HG02840 (cell line): ENCODE measurements around the gene SEL1L.
A peak's percentile ranks its signal among the peaks of the same experiment; 100 is the strongest.
"Not testable (repeated sequence)": the region's sequence is repeated elsewhere in the genome, so short reads cannot be mapped to it uniquely, and the experiment has no call there.

Source experiments
- ATAC-seq: cut with Tn5 transposase; IDR thresholded peaks from one replicate; pipeline ENCODE4 v1.9.1; 2021; ENCODE audit warnings: mild to moderate bottlenecking, moderate library complexity, moderate number of reproducible peaks; ENCODE audit not compliant: unreplicated experiment, low FRiP score

SEL1L gene

GRCh38 chr14:81478446-81478845 is 55.2 kb downstream of the SEL1L start:
- no peak for ATAC-seq

GRCh38 chr14:81476816-81477215 is 56.8 kb downstream of the SEL1L start:
- no peak for ATAC-seq

DNA sequence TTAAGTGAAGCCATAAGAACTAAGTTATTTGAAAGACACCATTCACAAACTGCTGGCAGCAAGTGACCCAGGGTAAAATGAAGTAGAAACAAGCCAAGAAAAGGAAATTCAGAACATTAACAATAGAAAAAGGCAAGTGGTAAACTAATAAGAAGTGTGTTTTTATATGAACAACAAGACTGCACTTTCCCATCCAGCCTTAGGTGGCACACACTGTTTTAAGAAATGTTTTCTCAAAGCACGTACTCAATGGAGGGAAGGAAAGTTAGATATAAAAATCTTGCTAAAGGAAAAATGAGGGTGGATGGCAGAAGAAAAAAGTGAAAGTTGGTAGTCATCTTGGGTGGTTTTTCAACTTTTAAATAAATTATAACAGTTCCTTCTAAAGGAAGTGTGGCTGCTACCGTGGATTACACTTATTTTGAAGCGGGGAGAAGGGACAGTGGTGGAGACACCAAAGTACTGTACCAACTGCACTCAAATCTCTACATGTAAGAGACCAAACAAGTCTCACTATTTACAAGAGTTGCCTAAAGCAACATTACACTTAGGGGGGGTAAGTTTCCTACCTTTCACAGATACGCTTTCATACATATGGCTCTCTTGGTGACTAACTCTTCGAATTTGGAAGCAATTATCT is 58.8 kb downstream of the SEL1L start:
- ATAC-seq, result no peak

GRCh38 chr14:81474148-81474492 is 59.5 kb downstream of the SEL1L start:
- peak; percentile 59 for ATAC-seq

DNA sequence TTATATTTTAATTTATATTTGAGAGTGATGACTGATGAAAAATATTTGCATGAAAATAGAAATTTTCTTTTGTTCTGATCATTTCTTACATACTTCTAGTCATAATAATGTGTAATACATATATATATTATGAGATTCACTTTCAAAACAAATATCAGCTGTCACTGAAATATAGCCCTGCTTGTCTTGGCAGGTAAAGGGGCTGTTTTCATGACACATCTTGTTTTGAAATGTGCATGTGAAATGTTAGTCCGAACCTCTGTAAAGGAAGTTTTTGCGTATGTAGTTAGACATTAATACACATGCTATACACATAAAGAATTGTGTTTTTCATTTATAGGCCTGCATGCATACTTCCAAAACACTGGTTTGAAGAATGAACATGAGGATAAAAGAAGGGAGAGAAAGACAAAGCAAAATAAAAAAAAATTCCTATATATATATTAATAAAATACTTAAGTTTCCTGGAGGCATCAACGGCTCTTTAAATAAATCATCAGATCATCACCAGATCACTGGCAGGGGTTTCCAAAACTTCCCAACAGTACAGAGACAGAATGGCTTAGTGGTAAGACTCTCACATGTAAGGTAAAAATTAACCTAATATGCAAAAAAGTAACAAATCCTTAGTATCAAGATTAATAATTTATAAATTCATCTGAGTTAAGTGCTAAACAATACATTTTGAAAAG is 60.1 kb downstream of the SEL1L start:
- peak; percentile 43 for ATAC-seq

DNA sequence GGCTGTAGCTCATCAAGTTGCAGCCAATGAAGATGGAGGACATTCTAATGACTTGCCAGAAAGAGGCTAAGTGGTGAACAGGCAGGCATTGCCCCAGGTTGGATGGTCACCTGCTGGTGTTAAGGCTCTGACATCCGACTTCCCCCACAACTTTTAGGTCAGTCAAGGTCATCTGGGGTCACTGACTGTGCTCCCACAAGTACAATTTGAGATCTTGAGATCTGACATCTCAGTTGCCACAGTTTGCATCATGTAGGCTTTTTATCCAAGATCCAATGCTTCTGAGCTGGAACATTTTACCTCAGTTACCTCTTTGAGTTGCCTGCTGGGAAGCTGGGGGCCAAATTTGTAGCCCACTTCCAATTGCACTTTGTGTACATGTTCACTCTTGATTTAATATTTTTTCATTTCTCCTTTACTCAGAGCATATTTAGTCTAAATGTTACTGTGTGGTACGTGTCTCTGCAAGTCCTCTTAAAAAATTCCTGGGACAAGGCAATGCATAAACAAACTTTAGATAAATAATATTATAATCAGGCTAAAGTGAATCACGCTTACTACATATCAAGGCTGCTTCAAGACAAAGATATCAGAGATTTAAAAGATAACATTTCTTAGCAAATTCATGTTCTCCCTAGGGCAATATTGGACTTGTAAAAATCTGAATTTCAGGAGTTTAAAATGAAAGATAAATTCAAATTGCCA is 61.4 kb downstream of the SEL1L start:
- no peak for ATAC-seq

- ATAC-seq, result peak; percentile 30
Observed at GRCh38 chr14:81471062-81471461, 62.6 kb downstream of the SEL1L start.

DNA sequence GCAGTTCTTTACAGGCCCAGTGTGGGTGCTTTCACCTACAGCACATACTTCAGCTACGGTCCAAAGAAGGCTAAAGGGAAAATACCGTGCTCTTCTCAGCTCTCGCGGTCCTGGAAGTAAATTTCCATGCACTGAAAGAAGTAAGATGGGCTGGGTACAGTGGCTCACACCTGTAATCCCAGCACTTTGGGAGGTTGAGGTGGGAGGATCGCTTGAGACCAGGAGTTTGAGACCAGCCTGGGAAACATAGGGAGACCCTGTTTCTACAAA is 63.2 kb downstream of the SEL1L start:
- ATAC-seq, result peak; percentile 19

DNA sequence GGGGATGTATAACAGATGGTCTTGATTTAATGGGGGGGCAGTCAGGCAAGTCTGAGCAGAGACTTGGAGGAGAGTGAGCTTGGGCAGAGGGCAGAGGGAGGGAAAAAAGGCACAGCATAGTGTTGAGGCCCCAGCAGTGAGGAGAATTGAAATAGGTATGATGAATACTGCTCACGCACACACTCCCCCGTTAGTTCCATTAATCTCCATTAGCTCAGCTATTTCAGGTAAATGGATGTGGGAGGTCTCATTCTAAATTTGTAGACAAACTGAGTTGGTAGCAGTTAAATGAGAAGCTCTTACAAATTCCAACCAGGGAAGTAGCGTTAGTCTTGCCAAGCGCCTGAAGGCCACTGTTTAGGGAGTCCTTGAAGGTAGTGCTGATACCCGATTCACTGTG is 66.8 kb downstream of the SEL1L start:
- ATAC-seq, result no peak

GRCh38 chr14:81465507-81466228 is 68.0 kb downstream of the SEL1L start:
- ATAC-seq, result no peak

- ATAC-seq, result not testable (repeated sequence)
Observed at GRCh38 chr14:81465003-81465392, 68.7 kb downstream of the SEL1L start.

DNA sequence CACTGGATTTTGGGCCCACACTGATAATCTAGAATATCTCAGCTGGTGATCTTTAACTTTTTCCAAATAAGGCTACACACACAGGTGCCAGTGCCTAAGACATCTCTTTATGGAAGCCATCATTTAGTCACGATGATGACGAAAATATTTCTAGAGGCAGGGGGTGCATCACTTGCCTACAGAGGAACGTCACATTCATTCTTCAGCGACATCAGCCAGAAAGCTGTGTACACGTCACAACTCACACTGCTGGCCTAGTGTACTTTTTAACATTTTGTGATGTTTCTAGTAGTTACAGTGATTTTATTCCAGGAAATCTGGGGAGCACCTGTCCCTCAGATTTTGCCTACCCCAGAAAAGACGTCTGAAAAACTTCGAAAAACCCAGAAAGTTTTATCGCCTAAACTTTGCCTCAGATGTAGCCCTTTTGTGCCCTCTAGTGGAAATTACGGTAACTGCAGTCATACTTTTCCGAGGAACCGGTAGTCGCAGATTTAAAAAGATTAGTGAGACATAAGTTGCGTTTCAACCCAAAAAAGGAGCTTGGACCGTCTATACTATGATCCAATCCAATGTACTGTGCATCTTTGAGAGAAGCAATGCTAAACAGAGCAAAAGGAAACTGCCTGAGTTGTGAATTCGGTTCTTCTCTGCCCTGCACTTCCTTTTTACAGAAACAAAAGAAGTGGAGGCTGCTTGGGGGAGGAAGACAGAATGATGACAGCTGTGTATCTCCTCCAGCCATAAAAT is 69.2 kb downstream of the SEL1L start:
- no peak for ATAC-seq

GRCh38 chr14:81462356-81462755 is 71.3 kb downstream of the SEL1L start:
- ATAC-seq, result not testable (repeated sequence)

GRCh38 chr14:81459912-81460311 is 73.7 kb downstream of the SEL1L start:
- no peak for ATAC-seq

DNA sequence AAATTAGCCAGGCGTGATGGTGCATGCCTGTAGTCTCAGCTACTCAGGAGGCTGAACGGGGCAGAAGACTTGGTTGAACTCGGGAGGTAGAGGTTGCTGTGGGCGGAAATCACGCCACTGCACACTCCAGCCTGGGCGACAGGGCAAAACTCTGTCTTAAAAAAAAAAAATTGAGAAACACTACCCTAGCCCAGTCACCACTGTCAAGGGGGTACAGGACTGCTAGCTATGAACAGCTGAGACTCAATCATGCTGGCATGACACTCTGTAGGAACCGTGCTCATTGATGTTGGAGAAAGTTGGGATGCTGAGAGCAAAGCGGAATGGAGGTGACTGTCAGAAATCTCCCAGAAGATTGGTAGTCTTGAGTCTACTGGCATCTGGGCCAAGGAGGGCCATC is 75.3 kb downstream of the SEL1L start:
- ATAC-seq, result no peak

- ATAC-seq, result peak; percentile 34
Observed at GRCh38 chr14:81455390-81455789, 78.3 kb downstream of the SEL1L start.

- ATAC-seq, result peak; percentile 64
Observed at GRCh38 chr14:81454572-81455218, 79.0 kb downstream of the SEL1L start.

DNA sequence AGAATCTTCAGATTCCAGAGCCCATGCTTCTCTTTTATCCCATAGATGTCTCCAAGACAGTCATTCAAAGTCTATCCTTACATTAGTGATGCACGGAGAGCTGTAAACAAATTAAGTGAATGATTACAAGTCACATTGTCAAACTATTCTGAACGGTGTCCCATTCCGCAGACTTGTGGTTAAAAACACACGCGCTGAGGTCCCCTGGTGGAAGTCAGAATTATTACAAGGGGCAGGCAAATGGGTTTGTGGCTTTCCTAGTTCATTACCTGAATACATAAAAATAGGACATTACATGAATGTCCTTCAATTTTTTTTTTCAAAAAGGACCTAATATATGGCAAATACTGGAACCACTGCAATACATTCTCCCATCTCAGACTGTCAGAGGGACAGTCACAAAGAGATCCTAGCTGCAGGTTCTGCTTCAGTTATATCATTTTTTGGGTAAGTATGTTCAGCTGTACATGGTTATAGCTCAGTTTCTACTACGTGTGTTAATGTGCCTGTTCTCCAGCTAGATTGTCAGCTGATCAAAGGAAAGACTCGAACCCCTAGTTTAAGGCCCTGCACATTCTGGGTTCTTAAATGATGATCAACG is 80.4 kb downstream of the SEL1L start:
- peak; percentile 59 for ATAC-seq

DNA sequence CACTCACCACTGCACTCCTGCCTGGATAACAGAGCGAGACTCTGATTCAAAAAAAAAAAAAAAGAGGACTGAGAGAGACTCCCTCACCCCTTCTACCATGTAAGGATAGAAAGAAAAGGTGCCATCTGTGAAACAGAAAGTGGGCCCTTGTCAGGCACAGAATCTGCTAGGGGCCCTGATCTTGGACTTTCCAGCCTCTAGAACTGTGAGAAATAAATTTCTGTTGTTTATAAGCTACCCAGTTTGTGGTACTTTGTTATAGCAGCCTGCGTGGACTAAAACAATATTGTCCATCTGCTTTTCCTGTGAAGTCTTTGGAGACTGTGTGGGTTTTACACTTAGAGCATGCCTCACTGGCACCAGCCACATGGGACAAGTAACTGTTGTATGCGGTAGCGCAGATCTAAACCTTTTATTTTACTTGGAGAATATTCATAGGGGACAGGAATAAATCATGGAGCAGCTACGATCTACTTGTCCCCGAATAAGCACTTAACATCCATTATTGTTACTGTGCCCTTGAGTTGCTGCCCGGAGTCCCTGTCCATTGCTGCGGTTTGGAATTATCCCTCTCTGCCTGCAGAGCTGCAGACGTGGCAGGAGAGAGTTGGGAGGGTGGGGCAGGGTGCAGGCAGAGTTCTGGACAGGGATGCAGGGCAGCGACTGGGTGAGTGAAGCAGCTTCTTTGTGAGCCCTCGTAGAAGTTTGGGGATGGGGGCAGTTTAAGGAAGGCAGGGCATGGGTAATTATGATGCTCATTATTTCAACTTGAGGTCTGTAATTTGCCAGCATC is 81.1 kb downstream of the SEL1L start:
- peak; percentile 8 for ATAC-seq
